GM12864 (cell line): Measurements from ENCODE around the gene PATE3.

ENCODE experiments used
- DNase-seq: peaks from one replicate; pipeline ENCODE4 v3.0.0-alpha.2; 2011; ENCODE audit warnings: low read depth
- H3K4me3 ChIP-seq: 2 replicates; pipeline ENCODE4 v1.5.1; 2011; ENCODE audit warnings: mild to moderate bottlenecking, low read depth, low read length, control low read depth
- CTCF ChIP-seq: IDR thresholded peaks from 2 replicates; pipeline ENCODE4 v1.5.1; 2011; ENCODE audit warnings: low read depth, mild to moderate bottlenecking, moderate library complexity, low read length, control low read depth, inconsistent platforms; ENCODE audit errors: missing control alignments

The PATE3 gene

GRCh38 chr11:125778728-125779127 is 9.2 kb upstream of the PATE3 start, which contains the start of gene PATE2:
PATE2 (minus strand) TSS chr11:125778828; CDS start chr11:125778773, 55 bp downstream.
- no peak within 1 kb of the TSS for H3K4me3 ChIP-seq
- DNase-seq = no peak
- TF ChIP-seq CTCF = no peak

- H3K4me3 ChIP-seq = no peak overlapping the region
- TF ChIP-seq CTCF = no peak
- DNase-seq = no peak
Observed at GRCh38 chr11:125784678-125785077, 3.2 kb upstream of the PATE3 start.

- DNase-seq = no peak
- no peak for TF ChIP-seq CTCF
- no peak overlapping the region for H3K4me3 ChIP-seq
Observed at GRCh38 chr11:125790825-125791224, 2.9 kb downstream of the PATE3 start.

GRCh38 chr11:125797641-125798040 is 9.7 kb downstream of the PATE3 start:
- H3K4me3 ChIP-seq = no peak overlapping the region
- no peak for DNase-seq
- TF ChIP-seq CTCF = no peak

- no peak overlapping the region for H3K4me3 ChIP-seq
- no peak for TF ChIP-seq CTCF
- no peak for DNase-seq
Observed at GRCh38 chr11:125799808-125800207, 11.9 kb downstream of the PATE3 start.

- DNase-seq = no peak
- no peak for TF ChIP-seq CTCF
- no peak overlapping the region for H3K4me3 ChIP-seq
Observed at GRCh38 chr11:125802387-125802786, 14.5 kb downstream of the PATE3 start.

GRCh38 chr11:125807909-125808308 is 20.0 kb downstream of the PATE3 start:
- DNase-seq = no peak
- TF ChIP-seq CTCF = no peak
- no peak overlapping the region for H3K4me3 ChIP-seq
